Measurements from ENCODE around the gene NADK2. TPM values are rescaled to one million over a fixed set of nuclear protein-coding genes. Genes with fewer than 3 reads are reported as not detected.

Gene NADK2
- polyA plus RNA-seq, 1 of the 3 experiments (the other 2 are of a cell fraction), result 7.6 TPM

DNA sequence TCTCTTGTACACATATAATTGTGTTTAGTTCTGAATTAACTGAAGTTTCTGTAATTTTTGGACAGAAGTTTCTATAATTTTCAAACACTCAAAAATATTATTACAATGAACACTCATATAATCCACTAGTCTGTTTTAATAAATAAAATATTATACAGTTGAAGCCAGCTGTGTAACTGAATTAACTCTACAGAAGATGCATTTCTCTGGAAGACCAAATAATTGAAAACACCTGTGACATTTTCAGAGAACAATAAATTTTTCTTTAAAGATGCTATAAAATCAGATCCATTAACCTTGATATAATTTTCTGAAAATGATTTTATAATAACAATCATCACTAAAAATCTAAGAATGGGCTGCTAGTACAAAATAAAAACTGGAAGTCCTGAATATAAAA is 14.7 kb downstream of the NADK2 start:
- ChIA-PET POLR2A (interaction anchor here (0.5 kb wide), 1 partner anchor 18 kb away, joined by 3 read pairs; no protein-coding TSS in a partner anchor), CTCF (interaction anchor here (1.0 to 1.4 kb wide), 2 partner anchors 10 to 38 kb away, joined by 3 to 5 read pairs; no protein-coding TSS in a partner anchor)
- Histone ChIP-seq H2AFZ (ENCODE audit: low read depth) (no peak overlapping the region), H3K9ac (no peak overlapping the region), H3K4me2 (no peak overlapping the region; the same call in 1 of the 2 replicates), H3K9me2 (no peaks in the 10 kb centered on the region), H3K4me3 (ENCODE audit: low read depth in 2 of 2, low read length in 1 of 2) (no peak overlapping the region), H3K79me2 (ENCODE audit: insufficient read depth) (peaks cover 10% of the 10 kb centered on the region; the same call in 1 of the 2 replicates), H3K27me3 (ENCODE audit: insufficient read depth) (no peaks in the 10 kb centered on the region), H3K9me3 (no peaks in the 10 kb centered on the region), H3K4me1 (ENCODE audit: control insufficient read depth in 1 of 2, insufficient read depth in 2 of 2, low read depth in 1 of 2, low read length in 1 of 2) (peaks cover 0 to 7% of the 10 kb centered on the region in 2 experiments; a peak in 3 of 4 replicates), H3K27ac (ENCODE audit: low read depth in 2 of 2, low read length in 1 of 2) (peak overlapping the region in 1 of 2 experiments; percentile 39; a peak in 1 of 4 replicates), H4K20me1 (ENCODE audit: insufficient read depth) (no peaks in the 10 kb centered on the region), H3K36me3 (replicated peaks in 1 of 2; ENCODE audit: control insufficient read depth in 1 of 2, insufficient read depth in 2 of 2, low read length in 1 of 2) (peaks cover 9 to 20% of the 10 kb centered on the region in 2 experiments), H3F3A (replicated peaks; ENCODE audit: insufficient read depth) (peaks cover 3% of the 10 kb centered on the region)
- DNase-seq, result no peak
- TF ChIP-seq TAF1 (IDR thresholded peaks at IDR 0.05; ENCODE audit: borderline replicate concordance, low read depth, low read length), result no peak
- TF ChIP-seq TCF12 (IDR thresholded peaks at IDR 0.05), result peak; percentile 44
- no peak for TF ChIP-seq RFX5 (IDR thresholded peaks at IDR 0.05; ENCODE audit: low read length)
- TF ChIP-seq MXI1 (IDR thresholded peaks at IDR 0.05; ENCODE audit: low read depth, low read length), result no peak
- no peak for TF ChIP-seq NFIC (IDR thresholded peaks at IDR 0.05; ENCODE audit: borderline replicate concordance)
- 0 out of 2 replicates have a peak, but pooled peaks have one; percentile 27 for TF ChIP-seq RCOR1 (IDR thresholded peaks at IDR 0.05; ENCODE audit: low read length)
- TF ChIP-seq NRF1 (IDR thresholded peaks at IDR 0.05; ENCODE audit: low read depth, low read length), result no peak
- no peak for TF ChIP-seq GATA2 (CRISPR knock-in tag; IDR thresholded peaks at IDR 0.05)
- no peak for TF ChIP-seq MEF2A (IDR thresholded peaks at IDR 0.05; ENCODE audit: borderline replicate concordance, low read depth)
- TF ChIP-seq FOXJ3 (CRISPR knock-in tag; IDR thresholded peaks at IDR 0.05), result no peak
- TF ChIP-seq JUND (IDR thresholded peaks at IDR 0.05), result no peak
- no peak for TF ChIP-seq ELF1 (IDR thresholded peaks at IDR 0.05)
- no peak for TF ChIP-seq GABPA (IDR thresholded peaks at IDR 0.05; ENCODE audit: low read depth)
- TF ChIP-seq EP300 (IDR thresholded peaks at IDR 0.05; ENCODE audit: borderline replicate concordance in 1 of 2, low read depth in 1 of 2, low read length in 1 of 2), result peak in 1 of 2 experiments; percentile 53; a peak in 1 of 4 replicates
- TF ChIP-seq FOSL2 (IDR thresholded peaks at IDR 0.05; ENCODE audit: borderline replicate concordance, low read depth), result no peak
- TF ChIP-seq USF1 (IDR thresholded peaks at IDR 0.05; ENCODE audit: borderline replicate concordance, low read depth), result no peak
- TF ChIP-seq SMC3 (IDR thresholded peaks at IDR 0.05; ENCODE audit: low read depth, low read length), result no peak
- TF ChIP-seq RAD21 (IDR thresholded peaks at IDR 0.05; ENCODE audit: low read length), result no peak
- no peak for TF ChIP-seq POLR2AphosphoS5 (IDR thresholded peaks at IDR 0.05; ENCODE audit: low read depth, low read length)
- TF ChIP-seq, protein P1, sequence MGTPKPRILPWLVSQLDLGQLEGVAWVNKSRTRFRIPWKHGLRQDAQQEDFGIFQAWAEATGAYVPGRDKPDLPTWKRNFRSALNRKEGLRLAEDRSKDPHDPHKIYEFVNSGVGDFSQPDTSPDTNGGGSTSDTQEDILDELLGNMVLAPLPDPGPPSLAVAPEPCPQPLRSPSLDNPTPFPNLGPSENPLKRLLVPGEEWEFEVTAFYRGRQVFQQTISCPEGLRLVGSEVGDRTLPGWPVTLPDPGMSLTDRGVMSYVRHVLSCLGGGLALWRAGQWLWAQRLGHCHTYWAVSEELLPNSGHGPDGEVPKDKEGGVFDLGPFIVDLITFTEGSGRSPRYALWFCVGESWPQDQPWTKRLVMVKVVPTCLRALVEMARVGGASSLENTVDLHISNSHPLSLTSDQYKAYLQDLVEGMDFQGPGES (IDR thresholded peaks at IDR 0.05; ENCODE audit: low read depth, low read length), result no peak
